Lower lobe of right lung (tissue), 2 donors: Measurements from ENCODE around the gene TBX2. TPM values are rescaled to one million over a fixed set of nuclear protein-coding genes. Genes with fewer than 3 reads are reported as not detected.

Experiments
- ATAC-seq, 2 donors: fragments of 200-7000 bp; cut with Tn5 transposase; one replicate each; pipeline ENCODE4 v1.9.1; 2020 to 2022; ENCODE audit warnings: mild to moderate bottlenecking in 2 of 2, moderate library complexity in 2 of 2
- DNase-seq: peaks from one replicate; pipeline ENCODE4 v3.0.0-alpha.2; 2020
- H3K27ac ChIP-seq: fragments of 200-600 bp; one replicate; pipeline ENCODE4 v1.8.0; 2022
- H3K27me3 ChIP-seq: fragments of 200-600 bp; one replicate; pipeline ENCODE4 v1.8.0; 2022; ENCODE audit warnings: low read depth
- H3K36me3 ChIP-seq: fragments of 200-600 bp; one replicate; pipeline ENCODE4 v1.8.0; 2022; ENCODE audit warnings: mild to moderate bottlenecking
- H3K4me1 ChIP-seq: fragments of 200-600 bp; one replicate; pipeline ENCODE4 v1.8.0; 2022
- H3K4me3 ChIP-seq: fragments of 200-600 bp; one replicate; pipeline ENCODE4 v1.8.0; 2022; ENCODE audit warnings: mild to moderate bottlenecking
- H3K9me3 ChIP-seq: fragments of 200-600 bp; one replicate; pipeline ENCODE4 v1.8.0; 2022
- CTCF ChIP-seq: fragments of 200-600 bp; IDR thresholded peaks from one replicate; pipeline ENCODE4 v1.8.0; 2022; ENCODE audit warnings: antibody characterized with exemption, mild to moderate bottlenecking
- intact Hi-C: fragments of 100-400 bp; cut with DNase I; formaldehyde crosslinking; loops from one replicate; pipeline ENCODE4 v1.11.0; 2022
- total RNA-seq: library from RNA; stranded (reverse); fragmentation: NEBNext Ultra II Directional; extraction: Animal tissue kit (Norgen Biotek cat#: 25700); gene quantifications from one replicate; pipeline ENCODE4 v1.2.1, GENCODE V29; 2021
- donor health status: DM: no; HTN: yes; CAD: no; lungs with severe emphysema.

TBX2 gene
- total RNA-seq, 1 donor from 2014 or later, result 83.3 TPM

- no peak for TF ChIP-seq CTCF
- Histone ChIP-seq H3K27ac (no peak overlapping the region), H3K27me3 (no peaks in the 10 kb centered on the region), H3K36me3 (no peaks in the 10 kb centered on the region), H3K4me1 (no peaks in the 10 kb centered on the region), H3K9me3 (no peaks in the 10 kb centered on the region), H3K4me3 (no peak overlapping the region)
- intact Hi-C loops, result no loop called here
- DNase-seq (peak; percentile 31), ATAC-seq (no peak)
Observed at GRCh38 chr17:61379457-61380216, 20.0 kb upstream of the TBX2 start.

- Histone ChIP-seq H3K27me3 (no peaks in the 10 kb centered on the region), H3K27ac (no peak overlapping the region), H3K4me3 (no peak overlapping the region), H3K9me3 (no peaks in the 10 kb centered on the region), H3K36me3 (no peaks in the 10 kb centered on the region), H3K4me1 (no peaks in the 10 kb centered on the region)
- intact Hi-C loops, result no loop called here
- DNase-seq (peak; percentile 5), ATAC-seq (no peak)
- TF ChIP-seq CTCF, result no peak
Observed at GRCh38 chr17:61380217-61380835, 19.3 kb upstream of the TBX2 start.

DNA sequence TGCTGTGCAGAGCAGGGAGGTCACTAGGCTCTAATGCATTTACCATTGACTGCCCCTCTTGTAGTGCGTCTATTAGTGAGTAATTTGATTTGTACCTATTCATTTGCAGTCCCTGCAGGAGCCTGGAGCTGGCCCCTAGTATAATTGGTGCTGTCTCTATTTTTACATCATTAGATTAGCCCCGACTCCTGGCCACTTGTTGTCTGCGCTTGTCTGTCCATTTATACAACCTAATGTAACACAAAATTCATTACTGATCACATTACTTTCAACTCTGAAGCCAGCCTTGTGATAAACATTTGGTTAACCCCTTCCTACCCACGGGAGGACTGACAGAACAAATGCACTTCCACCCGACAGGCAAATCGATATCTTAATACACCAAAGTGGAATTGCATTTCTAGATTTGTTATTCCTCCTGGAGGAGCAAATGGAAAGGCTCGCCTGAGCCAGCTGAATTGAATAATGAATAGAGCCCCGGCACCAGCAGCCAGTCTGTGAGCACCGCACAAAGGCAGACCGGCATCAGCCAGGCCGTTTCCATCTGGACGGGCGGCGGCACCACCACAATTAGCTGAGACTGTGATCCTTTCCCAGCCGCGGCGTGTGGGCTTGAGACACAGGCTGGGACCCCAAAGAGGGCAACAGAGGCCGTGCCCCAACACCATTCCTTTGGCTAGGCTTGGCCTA lies 18.7 kb upstream of the TBX2 start:
- H3K4me1 ChIP-seq, result no peaks in the 10 kb centered on the region
- no peak overlapping the region for H3K4me3 ChIP-seq
- H3K27ac ChIP-seq, result no peak overlapping the region
- no peaks in the 10 kb centered on the region for H3K36me3 ChIP-seq
- TF ChIP-seq CTCF, result no peak
- no peaks in the 10 kb centered on the region for H3K27me3 ChIP-seq
- intact Hi-C loops, result no loop called here
- ATAC-seq, result no peak
- H3K9me3 ChIP-seq, result no peaks in the 10 kb centered on the region
- peak; percentile 30 for DNase-seq

DNA sequence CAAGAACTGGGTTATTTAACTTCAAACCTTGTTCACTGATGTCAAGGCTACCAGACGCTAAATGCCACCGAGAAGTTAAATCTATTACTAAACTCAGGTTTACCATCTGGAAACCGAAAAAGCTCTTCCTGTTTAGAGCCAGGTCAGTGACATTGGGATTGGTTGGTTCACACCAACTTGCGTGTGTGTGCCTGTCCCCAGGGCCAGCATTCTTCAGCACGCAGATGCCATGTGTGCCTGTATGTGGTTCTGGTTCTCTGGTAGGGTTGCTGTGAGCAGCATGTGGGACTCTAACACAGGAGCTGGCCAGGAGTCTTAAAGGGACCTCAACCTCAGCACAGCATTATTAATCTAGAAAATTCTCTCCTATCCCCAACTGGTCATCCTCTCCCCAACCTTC lies 18.1 kb upstream of the TBX2 start:
- Histone ChIP-seq H3K27ac (no peak overlapping the region), H3K4me3 (no peak overlapping the region), H3K36me3 (no peaks in the 10 kb centered on the region), H3K9me3 (no peaks in the 10 kb centered on the region), H3K27me3 (no peaks in the 10 kb centered on the region), H3K4me1 (no peaks in the 10 kb centered on the region)
- TF ChIP-seq CTCF, result no peak
- DNase-seq (no peak), ATAC-seq (no peak)
- intact Hi-C loops, result no loop called here

- Histone ChIP-seq H3K27ac (peak overlapping the region; percentile 18), H3K4me1 (no peaks in the 10 kb centered on the region), H3K27me3 (no peaks in the 10 kb centered on the region), H3K9me3 (no peaks in the 10 kb centered on the region), H3K36me3 (no peaks in the 10 kb centered on the region), H3K4me3 (no peak overlapping the region)
- DNase-seq (peak; percentile 24), ATAC-seq (no peak)
- intact Hi-C loops, result no loop called here
- TF ChIP-seq CTCF, result no peak
Observed at GRCh38 chr17:61382796-61383688, 16.6 kb upstream of the TBX2 start.
